ENCODE results near the gene TANGO6. TPM values are rescaled to one million over a fixed set of nuclear protein-coding genes. Genes with fewer than 3 reads are reported as not detected.

TANGO6 gene
- total RNA-seq, 1 donor from 2014 or later, result 13.7 TPM

DNA sequence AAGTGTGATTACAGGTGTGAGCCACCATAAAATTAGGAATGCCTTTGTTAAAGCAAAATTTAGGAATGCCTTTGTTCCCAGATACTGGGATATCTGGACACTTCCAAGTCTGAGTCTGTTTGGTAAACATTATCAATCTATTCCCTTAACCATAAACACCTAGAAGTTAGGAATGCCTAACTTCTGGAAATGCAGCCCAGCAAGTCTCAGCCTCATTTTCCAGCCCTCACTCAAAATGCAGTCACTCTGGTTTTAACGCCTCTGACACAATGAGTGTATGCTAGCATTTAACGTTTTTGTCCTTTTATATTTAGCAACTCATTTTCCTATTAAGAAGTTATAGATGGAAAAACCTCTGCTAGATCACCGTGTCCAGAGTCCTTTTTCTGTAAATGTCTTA lies 227.7 kb downstream of the TANGO6 start:
- FAIRE-seq (no peak), DNase-seq (ENCODE audit: low read depth) (no peak)
- TF ChIP-seq, protein P1, sequence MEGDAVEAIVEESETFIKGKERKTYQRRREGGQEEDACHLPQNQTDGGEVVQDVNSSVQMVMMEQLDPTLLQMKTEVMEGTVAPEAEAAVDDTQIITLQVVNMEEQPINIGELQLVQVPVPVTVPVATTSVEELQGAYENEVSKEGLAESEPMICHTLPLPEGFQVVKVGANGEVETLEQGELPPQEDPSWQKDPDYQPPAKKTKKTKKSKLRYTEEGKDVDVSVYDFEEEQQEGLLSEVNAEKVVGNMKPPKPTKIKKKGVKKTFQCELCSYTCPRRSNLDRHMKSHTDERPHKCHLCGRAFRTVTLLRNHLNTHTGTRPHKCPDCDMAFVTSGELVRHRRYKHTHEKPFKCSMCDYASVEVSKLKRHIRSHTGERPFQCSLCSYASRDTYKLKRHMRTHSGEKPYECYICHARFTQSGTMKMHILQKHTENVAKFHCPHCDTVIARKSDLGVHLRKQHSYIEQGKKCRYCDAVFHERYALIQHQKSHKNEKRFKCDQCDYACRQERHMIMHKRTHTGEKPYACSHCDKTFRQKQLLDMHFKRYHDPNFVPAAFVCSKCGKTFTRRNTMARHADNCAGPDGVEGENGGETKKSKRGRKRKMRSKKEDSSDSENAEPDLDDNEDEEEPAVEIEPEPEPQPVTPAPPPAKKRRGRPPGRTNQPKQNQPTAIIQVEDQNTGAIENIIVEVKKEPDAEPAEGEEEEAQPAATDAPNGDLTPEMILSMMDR (IDR thresholded peaks at IDR 0.05; ENCODE audit: insufficient read depth, low read length, severe bottlenecking), result no peak
- H3K36me3 ChIP-seq (ENCODE audit: control insufficient read depth, insufficient read depth, low read length), result no peaks in the 10 kb centered on the region
- no peak overlapping the region for H3K4me3 ChIP-seq (ENCODE audit: low read depth, low read length)
- no peaks in the 10 kb centered on the region for H3K27me3 ChIP-seq (ENCODE audit: control insufficient read depth, insufficient read depth, low read length)

DNA sequence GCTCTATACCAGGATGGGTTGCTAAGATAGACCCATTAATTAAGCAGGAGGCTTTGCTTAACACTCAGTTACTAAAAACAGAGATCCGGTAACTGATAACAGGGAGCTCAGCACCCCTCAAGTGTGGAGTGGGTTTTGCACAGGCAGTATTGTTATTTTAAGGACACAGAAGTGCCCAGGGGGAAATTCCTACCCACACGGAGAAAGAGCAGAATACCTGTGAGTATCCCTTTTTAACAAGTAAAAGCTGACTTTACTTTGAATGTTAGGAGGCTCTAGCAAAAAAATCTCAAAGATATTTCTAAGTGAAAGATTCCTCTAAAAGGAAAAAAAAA lies 229.3 kb downstream of the TANGO6 start:
- DNase-seq (ENCODE audit: low read depth) (no peak), FAIRE-seq (no peak)
- no peak overlapping the region for H3K4me3 ChIP-seq (ENCODE audit: low read depth, low read length)

DNA sequence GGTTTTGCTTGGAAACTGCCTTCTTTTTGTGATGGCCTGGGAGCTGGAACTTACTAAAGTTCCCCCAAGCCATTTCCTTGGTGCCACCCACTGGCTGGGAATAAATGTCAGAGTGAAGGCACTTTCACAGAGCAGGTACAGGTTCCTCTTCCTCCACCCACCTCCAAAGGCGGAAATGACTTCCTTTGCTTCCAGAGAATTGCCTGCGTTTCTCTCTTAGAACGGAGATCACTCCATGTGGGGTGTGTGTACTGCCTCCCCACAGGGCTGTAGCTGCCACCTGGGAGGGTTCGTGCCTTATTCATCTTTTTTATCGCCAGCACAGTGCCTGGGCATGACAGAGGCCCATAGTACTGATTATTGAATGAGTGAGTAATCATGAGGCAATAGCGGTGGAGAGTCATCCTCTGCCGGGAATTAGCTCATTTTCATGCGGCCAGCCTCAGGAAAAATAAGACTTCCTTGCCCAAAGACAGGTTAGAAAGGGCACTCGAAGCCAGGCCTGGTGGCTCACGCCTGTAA lies 229.9 kb downstream of the TANGO6 start:
- H3K4me3 ChIP-seq (ENCODE audit: low read depth, low read length), result no peak overlapping the region
- DNase-seq (ENCODE audit: low read depth), result peak; percentile 99
- no peak for FAIRE-seq
- no peaks in the 10 kb centered on the region for H3K27me3 ChIP-seq (ENCODE audit: control insufficient read depth, insufficient read depth, low read length)
- no peaks in the 10 kb centered on the region for H3K36me3 ChIP-seq (ENCODE audit: control insufficient read depth, insufficient read depth, low read length)
- TF ChIP-seq, protein P1 (IDR thresholded peaks at IDR 0.05; ENCODE audit: insufficient read depth, low read length, severe bottlenecking), result no peak

More for the DNA sequence above, 229.3 kb downstream of the TANGO6 start:
- Histone ChIP-seq H3K36me3 (ENCODE audit: control insufficient read depth, insufficient read depth, low read length) (no peaks in the 10 kb centered on the region), H3K27me3 (ENCODE audit: control insufficient read depth, insufficient read depth, low read length) (no peaks in the 10 kb centered on the region)
- TF ChIP-seq, protein P1 (IDR thresholded peaks at IDR 0.05; ENCODE audit: insufficient read depth, low read length, severe bottlenecking), result no peak

DNA sequence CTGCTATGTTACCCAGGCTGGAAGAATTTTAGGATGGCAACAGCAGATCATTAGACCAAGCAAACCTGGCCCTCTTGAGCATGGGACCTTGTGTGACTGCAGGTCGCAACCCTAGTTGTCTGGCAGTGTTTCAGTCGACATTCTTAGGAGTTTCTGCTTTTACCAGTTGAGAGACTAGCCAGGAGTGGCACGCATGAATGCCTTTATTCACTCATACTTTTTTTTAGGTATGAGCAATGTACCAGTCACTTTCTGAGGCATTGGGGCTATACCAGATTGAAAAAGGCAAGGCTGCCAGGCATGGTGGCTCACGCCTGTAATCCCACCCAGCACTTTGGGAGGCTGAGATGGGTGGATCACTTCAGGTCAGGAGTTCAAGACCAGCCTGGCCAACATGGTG lies 233.9 kb downstream of the TANGO6 start:
- Histone ChIP-seq H3K4me3 (ENCODE audit: low read depth, low read length) (no peak overlapping the region), H3K36me3 (ENCODE audit: control insufficient read depth, insufficient read depth, low read length) (no peaks in the 10 kb centered on the region), H3K27me3 (ENCODE audit: control insufficient read depth, insufficient read depth, low read length) (no peaks in the 10 kb centered on the region)
- TF ChIP-seq, protein P1 (IDR thresholded peaks at IDR 0.05; ENCODE audit: insufficient read depth, low read length, severe bottlenecking), result no peak
- no peak for FAIRE-seq
- DNase-seq (ENCODE audit: low read depth), result peak; percentile 96

DNA sequence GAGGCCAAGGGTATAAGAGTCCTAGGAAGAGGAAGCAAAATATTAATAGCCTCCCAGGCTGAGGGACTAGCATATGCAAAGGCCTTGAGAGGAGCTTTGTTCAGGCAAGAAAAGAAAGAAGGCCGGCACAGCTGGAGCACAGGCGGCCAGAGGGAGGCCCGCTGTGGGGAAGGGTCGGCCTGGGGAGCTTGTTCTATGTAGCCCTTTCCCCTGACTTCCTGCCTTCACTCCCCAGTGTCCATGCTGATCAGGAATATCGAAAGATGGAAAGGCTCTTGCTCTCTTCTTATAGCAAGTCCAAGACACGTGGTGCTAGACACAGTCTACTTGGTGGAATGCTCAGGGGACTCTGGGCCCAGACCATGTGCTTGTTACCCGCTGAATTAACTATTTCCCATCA lies 234.7 kb downstream of the TANGO6 start:
- TF ChIP-seq, protein P1 (IDR thresholded peaks at IDR 0.05; ENCODE audit: insufficient read depth, low read length, severe bottlenecking), result no peak
- DNase-seq (ENCODE audit: low read depth) (no peak), FAIRE-seq (no peak)
- Histone ChIP-seq H3K4me3 (ENCODE audit: low read depth, low read length) (no peak overlapping the region), H3K27me3 (ENCODE audit: control insufficient read depth, insufficient read depth, low read length) (no peaks in the 10 kb centered on the region), H3K36me3 (ENCODE audit: control insufficient read depth, insufficient read depth, low read length) (no peaks in the 10 kb centered on the region)

DNA sequence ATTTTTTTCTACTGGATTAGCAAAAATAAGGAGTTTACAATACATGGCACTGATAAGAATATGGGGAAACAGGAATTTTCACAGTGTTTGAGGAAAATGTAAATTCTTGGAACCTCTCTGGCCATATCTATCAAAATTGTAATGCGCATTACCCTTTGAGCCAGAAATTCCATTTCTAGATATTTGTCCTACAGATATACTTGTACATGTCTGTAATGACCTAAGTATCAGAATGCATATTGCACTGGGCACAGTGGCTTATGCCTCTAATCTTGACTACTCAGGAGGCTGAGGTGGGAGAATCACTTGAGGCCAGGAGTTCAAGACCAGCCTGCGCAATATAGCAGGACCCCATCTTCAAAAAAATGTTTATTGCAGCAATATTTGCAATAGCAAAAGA lies 236.4 kb downstream of the TANGO6 start:
- Histone ChIP-seq H3K36me3 (ENCODE audit: control insufficient read depth, insufficient read depth, low read length) (no peaks in the 10 kb centered on the region), H3K27me3 (ENCODE audit: control insufficient read depth, insufficient read depth, low read length) (no peaks in the 10 kb centered on the region), H3K4me3 (ENCODE audit: low read depth, low read length) (no peak overlapping the region)
- no peak for DNase-seq (ENCODE audit: low read depth)
- no peak for FAIRE-seq
- TF ChIP-seq, protein P1 (IDR thresholded peaks at IDR 0.05; ENCODE audit: insufficient read depth, low read length, severe bottlenecking), result no peak

Data from bronchial epithelial cell (primary cell).